Muscle of leg (tissue), 11 donors: ENCODE data around the gene CALN1. TPM values are rescaled to one million over a fixed set of nuclear protein-coding genes. Genes with fewer than 3 reads are reported as not detected.
A peak's percentile ranks its signal among the peaks of the same experiment; 100 is the strongest.

Source experiments
- DNase-seq: peaks from one replicate; pipeline ENCODE4 v3.0.0; 2013
- H3K27ac ChIP-seq: one replicate; pipeline ENCODE4 v1.5.1; 2013; ENCODE audit warnings: mild to moderate bottlenecking, low read length, control low read depth
- H3K27me3 ChIP-seq: one replicate; pipeline ENCODE4 v1.6.1; 2013; ENCODE audit warnings: low read length; ENCODE audit not compliant: control insufficient read depth, insufficient read depth
- H3K36me3 ChIP-seq: one replicate; pipeline ENCODE4 v1.6.1; 2013; ENCODE audit warnings: low read length; ENCODE audit not compliant: control insufficient read depth, insufficient read depth
- H3K4me1 ChIP-seq: one replicate; pipeline ENCODE4 v1.6.1; 2013; ENCODE audit warnings: low read length; ENCODE audit not compliant: control insufficient read depth, insufficient read depth
- H3K4me3 ChIP-seq: one replicate; pipeline ENCODE4 v1.5.1; 2013; ENCODE audit warnings: low read length, control low read depth
- H3K9me3 ChIP-seq: replicated peaks from 2 replicates; pipeline ENCODE4 v1.6.1; 2013; ENCODE audit warnings: low read depth, low read length; ENCODE audit not compliant: control insufficient read depth
- WGBS: methylation state at CpG from one replicate; pipeline ENCODE4 v1.1.5; 2013; ENCODE audit warnings: missing lambda C conversion rate; ENCODE audit not compliant: insufficient coverage; 5-methylcytosine and 5-hydroxymethylcytosine counted together
- polyA plus RNA-seq, 8 donors: library from polyadenylated mRNA; unstranded; fragments of 120-200 nt; gene quantifications; one replicate each; pipeline versions ENCODE4 v1.2.1 to v1.2.3, GENCODE V29; 2013; ENCODE audit warnings: inconsistent platforms in 1 of 8, low replicate concordance in 1 of 8; ENCODE audit not compliant: insufficient read length in 8 of 8, insufficient read depth in 1 of 8
- total RNA-seq: library from RNA; stranded (reverse); fragments of 120-200 nt; gene quantifications from one replicate; pipeline ENCODE4 v1.2.4, GENCODE V29; 2013

Gene CALN1
- total and polyA plus RNA-seq, 9 donors: 0.65 to 2.3 (median 1.0) TPM

DNA sequence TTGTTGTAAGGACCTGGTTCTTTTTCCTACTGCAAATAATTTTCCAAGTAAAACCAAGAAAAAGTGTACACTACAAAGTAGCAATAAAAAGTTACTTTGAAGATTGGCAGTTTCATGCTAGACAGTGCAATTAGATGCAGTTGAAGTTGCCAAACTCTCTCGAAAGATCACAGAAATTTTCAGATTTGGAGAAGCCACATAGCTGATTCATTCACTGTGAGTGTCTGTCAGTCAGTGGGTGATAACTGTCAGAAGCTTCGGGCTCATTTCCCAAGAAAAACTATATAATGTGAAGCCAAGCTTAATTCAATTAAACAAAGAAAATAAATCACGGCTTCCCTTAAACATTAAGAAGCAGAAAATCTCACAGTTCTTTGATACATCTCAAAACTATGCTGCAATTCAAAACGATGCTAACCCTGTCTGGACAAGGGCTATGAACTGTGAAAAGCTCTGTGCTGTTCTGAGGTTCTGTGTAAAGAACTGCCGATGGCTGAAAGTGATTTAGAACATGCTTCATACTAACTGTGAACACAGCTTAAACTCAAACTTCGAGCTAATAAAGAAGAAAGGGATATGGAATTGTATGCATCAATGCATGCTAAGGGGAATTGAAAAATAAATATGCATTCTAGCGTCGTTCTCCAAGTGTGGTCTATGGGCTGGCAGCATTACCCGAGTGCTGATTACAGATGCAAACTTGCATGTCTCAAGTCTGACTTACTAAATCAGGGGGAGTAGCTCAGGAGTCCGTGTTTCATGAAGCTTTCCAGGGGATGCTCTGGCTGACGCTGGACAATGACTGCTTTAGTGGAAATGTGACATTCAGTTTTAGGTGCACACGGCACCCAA lies 557.4 kb downstream of the CALN1 start:
- Histone ChIP-seq H3K36me3 (no peaks in the 10 kb centered on the region), H3K4me1 (no peaks in the 10 kb centered on the region), H3K27ac (no peak overlapping the region), H3K4me3 (no peak overlapping the region), H3K9me3 (no peaks in the 10 kb centered on the region), H3K27me3 (no peaks in the 10 kb centered on the region)
- no peak for DNase-seq
- 54% methylated on average over 4 of the region's 12 CpGs for WGBS

DNA sequence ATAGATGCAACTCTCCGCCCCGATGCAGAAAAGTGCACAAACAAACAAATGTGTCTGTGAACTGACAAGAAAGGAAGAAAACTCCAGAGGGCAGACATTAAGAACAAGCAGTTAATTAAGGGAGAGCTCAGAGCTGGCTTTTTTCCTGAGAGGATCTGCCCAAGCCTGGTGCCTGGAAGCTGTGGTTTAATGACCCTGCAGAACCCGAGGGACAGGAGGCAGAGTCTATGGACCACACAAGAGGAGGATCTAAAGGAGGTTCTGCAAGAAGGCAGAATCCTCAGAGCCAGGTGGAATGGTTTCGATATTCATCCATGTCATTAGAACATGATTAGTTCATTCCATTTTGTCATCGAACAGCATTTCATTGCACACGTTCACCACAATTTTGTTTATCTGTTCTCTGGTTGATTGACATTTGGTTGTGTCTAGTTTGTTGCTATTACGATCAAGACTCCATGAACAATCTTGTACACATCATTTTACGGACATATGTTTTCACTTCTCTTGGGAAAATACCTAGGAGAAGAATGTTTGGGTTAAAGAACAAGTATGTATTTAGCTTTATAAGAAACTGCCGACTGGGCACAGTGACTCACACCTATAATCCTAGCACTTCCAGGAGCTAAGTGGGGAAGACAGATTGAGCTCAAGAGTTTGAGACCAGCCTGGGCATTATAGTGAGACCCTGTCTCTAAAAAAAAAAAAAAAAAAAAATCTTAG lies 560.2 kb downstream of the CALN1 start:
- WGBS: 60% methylated on average over 3 of the region's 9 CpGs
- DNase-seq: no peak
- no peaks in the 10 kb centered on the region for H3K27me3 ChIP-seq
- no peaks in the 10 kb centered on the region for H3K4me1 ChIP-seq
- H3K4me3 ChIP-seq: no peak overlapping the region
- no peaks in the 10 kb centered on the region for H3K36me3 ChIP-seq
- no peak overlapping the region for H3K27ac ChIP-seq
- H3K9me3 ChIP-seq: no peaks in the 10 kb centered on the region

DNA sequence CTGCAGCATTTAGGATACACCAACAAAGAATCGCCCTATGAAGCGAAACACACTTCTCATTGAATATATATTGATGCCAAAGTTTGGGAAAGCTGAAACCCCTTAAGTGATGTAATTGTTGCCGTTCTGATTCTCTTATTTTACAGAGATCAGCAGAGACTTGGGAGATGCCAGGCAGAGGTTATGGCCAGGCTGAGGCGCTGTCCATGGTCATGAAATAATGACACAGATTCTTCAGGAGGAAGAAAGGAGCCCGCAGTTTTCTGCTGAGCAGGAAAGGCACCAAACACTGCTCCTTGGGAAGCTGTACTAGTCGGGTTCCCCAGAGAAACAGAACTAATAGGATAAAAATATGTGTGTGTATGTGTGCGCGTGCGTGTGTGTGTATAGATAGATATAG lies 566.0 kb downstream of the CALN1 start:
- H3K9me3 ChIP-seq: no peaks in the 10 kb centered on the region
- H3K36me3 ChIP-seq: no peaks in the 10 kb centered on the region
- 40% methylated on average over 3 of the region's 9 CpGs for WGBS
- DNase-seq: peak; percentile 38
- H3K4me1 ChIP-seq: no peaks in the 10 kb centered on the region
- no peak overlapping the region for H3K4me3 ChIP-seq
- no peak overlapping the region for H3K27ac ChIP-seq
- H3K27me3 ChIP-seq: no peaks in the 10 kb centered on the region

DNA sequence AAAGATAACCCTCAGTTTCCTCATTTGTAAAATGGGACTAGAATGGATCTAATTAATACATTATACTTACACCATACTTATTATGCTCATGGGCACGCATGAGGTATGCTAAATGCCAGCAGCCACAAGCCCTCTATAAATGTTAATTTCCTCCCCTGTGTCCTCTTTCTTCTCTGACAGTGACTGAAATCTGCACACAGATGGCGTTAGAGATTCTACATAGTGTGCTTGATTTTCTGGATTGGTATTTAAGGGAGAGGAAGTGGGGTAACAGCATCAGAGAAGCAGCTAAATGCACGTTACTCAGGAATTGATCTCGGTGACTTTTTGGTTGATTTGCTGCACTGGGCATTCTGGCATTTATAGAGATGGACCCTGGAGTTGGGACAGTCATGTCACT lies 568.5 kb downstream of the CALN1 start:
- Histone ChIP-seq H3K4me3 (no peak overlapping the region), H3K4me1 (no peaks in the 10 kb centered on the region)
- 51% methylated on average over 2 of the region's 4 CpGs for WGBS

DNA sequence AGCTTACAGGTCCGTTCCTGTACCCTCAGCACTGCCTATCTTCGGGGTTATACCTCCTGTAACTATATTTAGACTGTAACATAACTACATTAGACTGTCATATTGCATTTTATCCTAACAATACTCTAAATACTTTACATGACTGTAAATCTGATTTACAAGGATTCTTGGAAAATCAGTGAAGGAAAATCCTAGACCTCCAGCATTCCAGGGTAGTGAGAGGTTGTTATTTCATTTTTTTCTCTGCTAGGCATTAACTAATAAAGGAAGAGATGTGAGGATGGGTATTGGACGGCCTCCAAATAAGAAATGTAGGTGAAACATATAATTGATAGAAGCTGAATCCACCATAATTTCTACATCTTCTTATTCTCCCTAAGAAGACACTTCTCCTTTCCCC lies 569.4 kb downstream of the CALN1 start:
- DNase-seq: no peak
- no peaks in the 10 kb centered on the region for H3K27me3 ChIP-seq
- H3K4me3 ChIP-seq: no peak overlapping the region
- H3K27ac ChIP-seq: no peak overlapping the region
- H3K9me3 ChIP-seq: no peaks in the 10 kb centered on the region
- H3K4me1 ChIP-seq: no peaks in the 10 kb centered on the region
- H3K36me3 ChIP-seq: no peaks in the 10 kb centered on the region
- WGBS: no CpG with 5 or more reads among the region's 3 CpGs

More for the DNA sequence above, 568.5 kb downstream of the CALN1 start:
- Histone ChIP-seq H3K27me3 (no peaks in the 10 kb centered on the region), H3K36me3 (no peaks in the 10 kb centered on the region), H3K9me3 (no peaks in the 10 kb centered on the region), H3K27ac (no peak overlapping the region)
- no peak for DNase-seq

DNA sequence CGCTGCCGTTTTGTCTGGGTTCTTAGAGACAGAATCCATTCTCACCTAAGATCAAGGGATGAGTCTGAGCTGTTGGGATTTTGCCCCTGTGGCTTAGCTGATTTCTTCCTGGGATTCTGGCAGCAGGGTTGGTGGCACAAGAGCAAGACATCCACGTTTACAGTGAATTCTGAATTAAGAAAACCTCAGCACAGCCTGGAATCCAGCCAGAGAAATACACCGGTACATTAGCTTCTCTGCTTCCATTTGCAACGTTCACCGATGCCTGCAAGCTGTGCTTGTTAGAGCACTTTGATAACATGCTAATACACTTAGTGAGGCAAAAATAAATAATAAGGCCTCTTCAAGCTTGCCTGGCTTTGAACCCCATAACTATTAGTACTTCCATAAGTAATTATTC lies 569.8 kb downstream of the CALN1 start:
- no peaks in the 10 kb centered on the region for H3K36me3 ChIP-seq
- no peaks in the 10 kb centered on the region for H3K4me1 ChIP-seq
- 40% methylated on average over 1 of the region's 6 CpGs for WGBS
- DNase-seq: no peak
- no peaks in the 10 kb centered on the region for H3K27me3 ChIP-seq
- H3K4me3 ChIP-seq: no peak overlapping the region
- H3K9me3 ChIP-seq: no peaks in the 10 kb centered on the region
- no peak overlapping the region for H3K27ac ChIP-seq

DNA sequence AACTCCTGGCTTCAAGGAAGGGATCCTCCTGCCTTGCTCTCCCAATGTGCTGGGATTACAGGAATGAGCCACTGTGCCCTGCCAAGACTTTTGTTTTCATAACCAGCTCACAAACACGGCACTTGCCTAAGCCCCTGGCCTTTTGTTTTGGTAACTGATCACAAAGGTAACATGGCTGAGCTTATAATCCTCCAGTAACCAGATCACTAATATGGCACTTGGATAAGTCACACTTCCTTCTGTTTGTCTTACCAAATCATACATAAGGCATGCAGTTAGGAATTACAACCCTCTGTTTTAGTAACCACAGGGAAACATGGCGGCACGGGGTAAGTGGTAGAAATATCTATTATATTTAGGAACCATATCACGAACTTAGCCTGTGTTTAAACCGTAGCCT lies 577.1 kb downstream of the CALN1 start:
- no peak for DNase-seq
- WGBS: no CpG with 5 or more reads among the region's 5 CpGs
- Histone ChIP-seq H3K27ac (no peak overlapping the region), H3K4me1 (no peaks in the 10 kb centered on the region), H3K36me3 (no peaks in the 10 kb centered on the region), H3K27me3 (peaks cover 2% of the 10 kb centered on the region), H3K9me3 (no peaks in the 10 kb centered on the region), H3K4me3 (no peak overlapping the region)

DNA sequence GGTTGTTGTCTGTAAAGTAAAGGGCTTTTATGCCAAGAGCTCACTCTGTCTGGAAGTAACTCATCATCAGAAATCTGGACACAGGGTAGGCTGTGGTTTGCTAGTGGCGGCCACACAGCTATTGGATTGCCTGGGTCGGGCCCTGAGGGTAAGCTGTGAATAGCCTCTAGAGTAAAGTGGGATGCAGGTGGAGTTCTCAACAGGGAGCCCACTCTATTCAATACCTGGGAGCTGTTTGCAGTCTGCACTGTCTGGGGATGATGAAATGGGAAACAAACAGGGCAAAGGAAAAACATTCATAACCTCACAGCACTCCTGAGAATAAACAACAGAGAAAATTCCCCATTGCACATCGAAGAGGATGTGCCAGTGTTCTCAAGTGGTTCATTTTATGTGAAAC lies 582.6 kb downstream of the CALN1 start:
- no peaks in the 10 kb centered on the region for H3K9me3 ChIP-seq
- WGBS: no CpG with 5 or more reads among the region's 3 CpGs
- DNase-seq: no peak
- H3K27ac ChIP-seq: no peak overlapping the region
- H3K4me3 ChIP-seq: no peak overlapping the region
- no peaks in the 10 kb centered on the region for H3K27me3 ChIP-seq
- H3K4me1 ChIP-seq: no peaks in the 10 kb centered on the region
- H3K36me3 ChIP-seq: no peaks in the 10 kb centered on the region

DNA sequence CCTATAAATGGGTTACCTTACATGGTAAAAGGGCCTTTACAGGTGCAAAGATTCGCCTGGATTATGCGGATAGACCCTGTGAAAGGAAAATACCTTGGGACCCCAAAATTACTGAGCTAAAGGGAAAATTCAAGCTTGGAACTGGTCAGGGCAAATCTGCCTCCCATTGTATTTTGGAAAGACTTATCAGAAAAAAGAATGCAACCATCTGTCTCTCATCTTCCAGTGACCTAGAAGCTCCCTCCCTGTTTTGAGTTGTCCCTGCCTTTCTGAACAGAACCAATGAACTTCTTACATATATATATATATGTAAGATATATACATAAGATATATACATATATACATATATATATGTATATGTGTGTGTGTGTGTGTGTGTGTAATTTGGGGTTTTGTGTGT lies 583.8 kb downstream of the CALN1 start:
- no peak for DNase-seq
- Histone ChIP-seq H3K9me3 (no peaks in the 10 kb centered on the region), H3K27ac (no peak overlapping the region), H3K4me3 (no peak overlapping the region), H3K36me3 (no peaks in the 10 kb centered on the region), H3K27me3 (no peaks in the 10 kb centered on the region), H3K4me1 (no peaks in the 10 kb centered on the region)
- WGBS: no CpG with 5 or more reads among the region's 2 CpGs

DNA sequence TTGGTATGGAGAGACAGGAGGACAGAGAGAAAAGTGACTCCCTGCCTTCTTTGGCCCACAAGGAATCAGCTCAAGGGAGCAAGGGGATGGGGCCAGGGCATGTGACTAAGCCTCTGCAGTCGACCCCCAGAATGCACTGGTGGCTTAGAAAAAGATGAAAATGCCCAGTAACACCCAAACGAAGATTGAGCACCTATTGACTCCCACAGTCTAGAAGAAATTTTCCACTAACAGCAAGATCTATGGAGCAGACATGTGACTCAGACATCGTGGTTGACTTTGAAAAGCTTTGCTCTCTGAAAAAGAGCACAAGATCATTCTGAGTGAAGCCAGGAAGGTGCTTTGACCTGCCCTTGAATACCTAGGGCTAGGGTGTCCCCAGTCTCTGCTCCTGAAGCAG lies 586.0 kb downstream of the CALN1 start:
- no peak overlapping the region for H3K4me3 ChIP-seq
- H3K4me1 ChIP-seq: no peaks in the 10 kb centered on the region
- DNase-seq: no peak
- H3K27me3 ChIP-seq: no peaks in the 10 kb centered on the region
- no peaks in the 10 kb centered on the region for H3K9me3 ChIP-seq
- H3K27ac ChIP-seq: no peak overlapping the region
- no peaks in the 10 kb centered on the region for H3K36me3 ChIP-seq
- WGBS: 53% methylated on average over 2 of the region's 3 CpGs
